ENCODE measurements around the gene ATG4A. TPM values are rescaled to one million over a fixed set of nuclear protein-coding genes. Genes with fewer than 3 reads are reported as not detected.

ATG4A gene
- 4.2 and 7.1 TPM in 2 replicates for total RNA-seq

GRCh38 chrX:108091264-108091877 lies at the start of gene ATG4A, which contains the start of gene PSMD10:
ATG4A (plus strand) TSS chrX:108091778; CDS start chrX:108091827, 49 bp downstream.
PSMD10 (minus strand) TSS chrX:108091542; CDS start chrX:108091520, 22 bp downstream.
- no peak for TF ChIP-seq CTCF (conservative IDR thresholded peaks at IDR 0.05; ENCODE audit: low read depth, low read length)
- DNase-seq (ENCODE audit: low read depth) = peak; percentile 70
- peak within 1 kb of the TSS; percentile 56 for H3K4me3 ChIP-seq (ENCODE audit: low read depth, low read length)

- H3K4me3 ChIP-seq (ENCODE audit: low read depth, low read length) = no peak within 1 kb of the TSS
- DNase-seq (ENCODE audit: low read depth) = no peak
- TF ChIP-seq CTCF (conservative IDR thresholded peaks at IDR 0.05; ENCODE audit: low read depth, low read length) = no peak
Observed at GRCh38 chrX:108044554-108045256, 46.9 kb upstream of the ATG4A start, which contains the start of gene VSIG1. VSIG1 (plus strand) TSS chrX:108045065; CDS start chrX:108045131, 66 bp downstream.

GRCh38 chrX:108049649-108050048 lies 41.9 kb upstream of the ATG4A start:
- TF ChIP-seq CTCF (conservative IDR thresholded peaks at IDR 0.05; ENCODE audit: low read depth, low read length) = no peak
- H3K4me3 ChIP-seq (ENCODE audit: low read depth, low read length) = no peak overlapping the region
- no peak for DNase-seq (ENCODE audit: low read depth)

- no peak for TF ChIP-seq CTCF (conservative IDR thresholded peaks at IDR 0.05; ENCODE audit: low read depth, low read length)
- no peak for DNase-seq (ENCODE audit: low read depth)
Observed at GRCh38 chrX:108053218-108053617, 38.4 kb upstream of the ATG4A start.

GRCh38 chrX:108055546-108055945 lies 36.0 kb upstream of the ATG4A start:
- H3K4me3 ChIP-seq (ENCODE audit: low read depth, low read length) = no peak overlapping the region
- no peak for DNase-seq (ENCODE audit: low read depth)
- no peak for TF ChIP-seq CTCF (conservative IDR thresholded peaks at IDR 0.05; ENCODE audit: low read depth, low read length)

More at GRCh38 chrX:108053218-108053617, 38.4 kb upstream of the ATG4A start:
- H3K4me3 ChIP-seq (ENCODE audit: low read depth, low read length) = no peak overlapping the region

GRCh38 chrX:108059801-108060200 lies 31.8 kb upstream of the ATG4A start:
- no peak for DNase-seq (ENCODE audit: low read depth)
- TF ChIP-seq CTCF (conservative IDR thresholded peaks at IDR 0.05; ENCODE audit: low read depth, low read length) = no peak

More at GRCh38 chrX:108059801-108060200, 31.8 kb upstream of the ATG4A start:
- no peak overlapping the region for H3K4me3 ChIP-seq (ENCODE audit: low read depth, low read length)
